ENCODE measurements around the gene OR8B4.
"Not testable (repeated sequence)": the region's sequence is repeated elsewhere in the genome, so short reads cannot be mapped to it uniquely, and the experiment has no call there.

Gene OR8B4

DNA sequence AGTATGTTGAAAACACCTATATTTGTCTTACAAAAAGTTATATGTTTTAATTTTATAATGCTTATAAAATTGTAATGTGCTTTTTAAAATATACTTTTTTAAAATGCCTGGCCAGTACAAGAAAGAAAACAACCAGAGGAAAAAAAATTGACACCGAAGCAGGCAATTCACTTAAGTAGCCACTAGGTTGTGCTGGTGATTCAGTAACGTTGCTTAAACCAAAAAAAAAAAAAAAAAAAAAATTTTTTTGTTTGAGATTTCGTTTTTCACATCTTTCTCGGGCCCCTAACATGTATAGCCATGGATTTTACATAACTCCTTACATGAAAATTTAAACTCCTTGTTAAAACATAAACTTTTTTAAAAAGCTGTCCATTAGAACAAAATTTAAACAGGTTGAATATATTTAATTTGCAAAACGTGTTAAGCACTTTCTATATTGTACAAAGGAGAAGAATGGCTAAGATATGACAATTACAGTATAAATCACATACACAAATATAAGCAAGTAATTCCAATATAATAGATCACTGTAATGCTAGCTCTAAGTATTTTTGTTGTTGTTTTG is 9.2 kb downstream of the OR8B4 start:
- DNase-seq (ENCODE audit: low read depth), result peak; percentile 7
- TF ChIP-seq, protein P1, sequence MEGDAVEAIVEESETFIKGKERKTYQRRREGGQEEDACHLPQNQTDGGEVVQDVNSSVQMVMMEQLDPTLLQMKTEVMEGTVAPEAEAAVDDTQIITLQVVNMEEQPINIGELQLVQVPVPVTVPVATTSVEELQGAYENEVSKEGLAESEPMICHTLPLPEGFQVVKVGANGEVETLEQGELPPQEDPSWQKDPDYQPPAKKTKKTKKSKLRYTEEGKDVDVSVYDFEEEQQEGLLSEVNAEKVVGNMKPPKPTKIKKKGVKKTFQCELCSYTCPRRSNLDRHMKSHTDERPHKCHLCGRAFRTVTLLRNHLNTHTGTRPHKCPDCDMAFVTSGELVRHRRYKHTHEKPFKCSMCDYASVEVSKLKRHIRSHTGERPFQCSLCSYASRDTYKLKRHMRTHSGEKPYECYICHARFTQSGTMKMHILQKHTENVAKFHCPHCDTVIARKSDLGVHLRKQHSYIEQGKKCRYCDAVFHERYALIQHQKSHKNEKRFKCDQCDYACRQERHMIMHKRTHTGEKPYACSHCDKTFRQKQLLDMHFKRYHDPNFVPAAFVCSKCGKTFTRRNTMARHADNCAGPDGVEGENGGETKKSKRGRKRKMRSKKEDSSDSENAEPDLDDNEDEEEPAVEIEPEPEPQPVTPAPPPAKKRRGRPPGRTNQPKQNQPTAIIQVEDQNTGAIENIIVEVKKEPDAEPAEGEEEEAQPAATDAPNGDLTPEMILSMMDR (conservative IDR thresholded peaks at IDR 0.05; ENCODE audit: low read depth, low read length), result peak; percentile 69

DNA sequence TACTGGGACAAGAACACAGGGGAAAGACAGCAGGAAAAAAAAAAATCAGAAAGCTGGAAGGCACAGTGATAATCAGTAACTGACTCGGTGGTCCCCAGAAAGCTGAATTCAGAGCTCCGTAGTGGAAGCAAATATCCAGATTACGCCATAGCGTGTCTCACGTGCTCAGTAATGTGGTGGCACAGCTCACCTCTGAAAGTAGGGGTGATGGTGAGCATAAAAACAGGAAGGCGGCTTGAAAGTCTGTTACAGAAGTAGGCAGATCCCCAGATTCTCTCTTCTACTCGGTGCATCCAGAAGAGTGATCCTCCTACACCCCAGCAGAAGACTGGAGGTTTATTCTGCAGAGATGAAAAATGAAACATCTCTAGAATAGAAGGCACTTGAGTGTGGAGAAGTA is 14.8 kb downstream of the OR8B4 start:
- TF ChIP-seq, protein P1 (conservative IDR thresholded peaks at IDR 0.05; ENCODE audit: low read depth, low read length), result no peak
- no peak overlapping the region for H3K4me3 ChIP-seq (ENCODE audit: low read length)
- DNase-seq (ENCODE audit: low read depth), result no peak

More for the DNA sequence above, 9.2 kb downstream of the OR8B4 start:
- no peak overlapping the region for H3K4me3 ChIP-seq (ENCODE audit: low read length)

DNA sequence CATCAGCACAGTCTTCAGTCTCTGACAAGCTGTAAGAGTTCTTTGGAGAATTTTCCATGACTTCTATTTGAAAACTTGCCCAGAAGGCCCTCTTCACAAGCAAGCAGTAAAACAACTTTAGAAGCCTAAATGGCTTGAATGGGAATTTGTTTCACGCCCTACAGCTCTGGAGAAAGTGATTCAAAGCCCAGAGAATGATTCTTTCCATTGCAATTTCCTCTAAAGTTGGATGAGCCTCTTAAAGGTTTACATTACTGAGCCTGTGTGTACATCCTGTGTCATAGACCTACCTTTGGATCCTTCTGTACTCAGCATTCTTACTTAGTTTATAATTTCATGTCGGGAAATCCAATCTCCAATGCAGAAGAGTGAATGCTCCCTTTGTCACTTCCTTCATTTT is 19.1 kb downstream of the OR8B4 start:
- TF ChIP-seq, protein P1 (conservative IDR thresholded peaks at IDR 0.05; ENCODE audit: low read depth, low read length), result no peak
- no peak for DNase-seq (ENCODE audit: low read depth)
- H3K4me3 ChIP-seq (ENCODE audit: low read length), result no peak overlapping the region

DNA sequence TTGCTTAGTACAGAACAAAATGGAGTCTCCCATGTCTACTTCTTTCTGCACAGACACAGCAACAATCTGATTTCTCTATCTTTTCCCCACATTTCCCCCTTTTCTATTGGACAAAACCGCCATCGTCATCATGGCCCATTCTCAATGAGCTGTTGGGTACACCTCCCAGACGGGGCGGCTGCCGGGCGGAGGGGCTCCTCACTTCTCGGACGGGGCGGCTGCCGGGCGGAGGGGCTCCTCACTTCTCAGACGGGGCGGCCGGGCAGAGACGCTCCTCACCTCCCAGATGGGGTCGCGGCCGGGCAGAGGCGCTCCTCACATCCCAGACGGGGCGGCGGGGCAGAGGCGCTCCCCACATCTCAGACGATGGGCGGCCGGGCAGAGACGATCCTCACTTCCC is 21.5 kb downstream of the OR8B4 start:
- DNase-seq (ENCODE audit: low read depth); H3K4me3 ChIP-seq (ENCODE audit: low read length): not testable (repeated sequence)

DNA sequence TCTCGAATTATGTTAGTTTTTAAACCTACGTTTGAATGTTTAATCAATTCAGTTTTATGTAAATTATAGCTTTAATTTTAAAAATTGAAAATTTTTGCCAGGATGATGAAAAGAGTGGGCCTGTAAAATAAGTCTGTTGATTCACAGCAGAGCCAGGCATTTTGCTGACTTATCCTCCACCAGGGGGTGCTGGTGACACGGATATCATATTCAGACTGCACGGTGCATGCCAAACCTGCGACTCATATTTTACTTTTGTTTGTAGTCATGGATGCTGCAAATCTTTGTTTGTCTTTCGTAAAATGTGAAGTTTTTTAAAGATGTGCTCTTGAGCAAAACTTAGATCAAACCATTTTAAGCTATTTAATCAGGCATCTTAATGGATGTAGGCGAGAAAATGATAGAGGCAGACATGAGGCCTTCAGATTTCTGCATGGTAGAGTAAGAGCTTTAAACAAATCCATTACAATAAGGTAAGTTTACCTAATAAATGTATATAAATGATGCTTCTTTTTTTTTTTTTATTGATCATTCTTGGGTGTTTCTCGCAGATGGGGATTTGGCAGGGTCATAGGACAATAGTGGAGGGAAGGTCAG is 22.2 kb downstream of the OR8B4 start:
- peak; percentile 48 for DNase-seq (ENCODE audit: low read depth)
- TF ChIP-seq, protein P1 (conservative IDR thresholded peaks at IDR 0.05; ENCODE audit: low read depth, low read length), result peak; percentile 83
- no peak overlapping the region for H3K4me3 ChIP-seq (ENCODE audit: low read length)

DNA sequence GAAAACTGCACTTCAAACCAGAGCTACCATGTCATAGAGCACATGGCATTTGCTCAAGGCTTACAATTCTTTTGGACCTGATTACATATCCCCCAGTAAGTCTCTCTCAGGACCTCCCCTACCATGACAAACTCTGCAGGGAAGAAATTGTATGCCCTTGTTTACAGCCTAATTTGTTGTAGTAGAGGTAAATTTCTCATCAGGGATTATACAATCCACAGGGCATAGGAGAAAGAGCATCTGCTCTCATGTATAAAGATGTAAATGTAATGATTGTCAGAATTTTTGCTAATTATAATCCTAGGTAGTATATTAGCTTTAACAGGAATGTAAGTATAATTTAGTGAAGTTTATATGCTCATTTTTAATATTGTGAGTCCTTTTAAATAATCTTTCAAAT is 25.7 kb downstream of the OR8B4 start, which contains the start of gene OR8B3:
Gene OR8B3, minus strand, starts transcription at position 101 of the 400 bp plus-strand sequence. CDS start 1,673 bp downstream, outside the sequence.
- DNase-seq (ENCODE audit: low read depth), result no peak
- TF ChIP-seq, protein P1 (conservative IDR thresholded peaks at IDR 0.05; ENCODE audit: low read depth, low read length), result no peak
- no peak within 1 kb of the TSS for H3K4me3 ChIP-seq (ENCODE audit: low read length)

DNA sequence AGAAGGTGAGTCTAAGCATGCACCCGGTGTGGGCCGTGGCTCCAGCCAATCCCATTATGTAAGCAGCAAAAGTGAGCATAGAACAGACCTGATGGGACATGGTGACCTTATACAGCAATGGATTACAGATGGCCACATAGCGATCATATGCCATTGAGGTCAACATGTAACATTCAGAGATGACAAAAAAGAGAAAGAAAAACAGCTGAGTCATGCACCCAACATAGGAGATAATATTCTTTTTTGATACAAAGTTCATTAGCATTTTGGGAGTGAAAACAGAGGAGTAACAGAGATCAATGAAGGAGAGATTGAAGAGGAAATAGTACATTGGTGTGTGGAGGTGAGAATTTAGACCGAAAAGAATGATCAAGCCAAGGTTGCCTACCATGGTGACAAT is 27.8 kb downstream of the OR8B4 start:
- not testable (repeated sequence) for H3K4me3 ChIP-seq (ENCODE audit: low read length); DNase-seq (ENCODE audit: low read depth)

DNA sequence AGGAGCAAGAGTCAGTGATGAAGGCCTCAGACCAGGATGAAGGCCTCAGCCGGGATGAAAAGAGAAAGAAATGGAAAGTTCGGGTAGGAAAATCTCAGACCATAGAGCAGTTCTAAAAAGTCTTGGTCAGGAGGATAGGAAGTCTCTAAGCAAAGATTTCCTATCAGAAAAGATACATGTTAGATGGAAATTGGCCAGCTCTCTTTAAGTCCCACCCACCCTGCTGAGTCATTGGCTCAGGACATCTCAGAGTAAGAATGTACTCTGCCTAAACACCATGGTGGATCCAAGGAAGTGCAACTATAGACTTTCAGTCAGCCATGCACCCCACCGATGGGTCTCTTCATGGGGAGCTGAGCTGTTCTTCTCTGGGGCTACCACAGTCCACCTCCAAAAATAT is 30.3 kb downstream of the OR8B4 start:
- no peak for DNase-seq (ENCODE audit: low read depth)
- no peak overlapping the region for H3K4me3 ChIP-seq (ENCODE audit: low read length)

More for the DNA sequence above, 30.3 kb downstream of the OR8B4 start:
- TF ChIP-seq, protein P1 (conservative IDR thresholded peaks at IDR 0.05; ENCODE audit: low read depth, low read length), result no peak
